Prostate gland (tissue), 2 donors: ENCODE measurements around the gene ZBTB37. TPM values are rescaled to one million over a fixed set of nuclear protein-coding genes. Genes with fewer than 3 reads are reported as not detected.
"Not testable (repeated sequence)": the region's sequence is repeated elsewhere in the genome, so short reads cannot be mapped to it uniquely, and the experiment has no call there.

Source experiments
- DNase-seq: peaks from one replicate; pipeline ENCODE4 v3.0.0-alpha.2; 2019; ENCODE audit warnings: low spot score
- H3K27ac ChIP-seq, 2 donors: fragments of 200-600 bp; sonication (generic); 2 replicates each; pipeline ENCODE4 v1.5.1; 2017 to 2019
- H3K27me3 ChIP-seq: fragments of 200-600 bp; sonication (generic); replicated peaks from 2 replicates; pipeline ENCODE4 v1.5.1; 2019; ENCODE audit not compliant: insufficient read depth
- H3K36me3 ChIP-seq, 2 donors: fragments of 200-600 bp; sonication (generic); 1 replicate in 1 of 2; 2 replicates in 1 of 2; pipeline versions ENCODE4 v1.5.1 to v1.8.1; 2017 to 2019
- H3K4me1 ChIP-seq: fragments of 200-600 bp; sonication (generic); replicated peaks from 2 replicates; pipeline ENCODE4 v1.5.1; 2019
- H3K4me3 ChIP-seq, 2 donors: fragments of 200-600 bp; sonication (generic); 2 replicates each; pipeline ENCODE4 v1.5.1; 2017 to 2019
- H3K9me3 ChIP-seq: fragments of 200-600 bp; sonication (generic); 2 replicates; pipeline ENCODE4 v1.5.1; 2017
- POLR2A ChIP-seq: fragments of 450-650 bp; IDR thresholded peaks from one replicate; pipeline ENCODE4 v1.6.1; 2016; ENCODE audit warnings: antibody characterized with exemption, mild to moderate bottlenecking
- POLR2AphosphoS5 ChIP-seq: sonication (generic); formaldehyde crosslinking; IDR thresholded peaks from one replicate; pipeline ENCODE4 v1.6.1; 2017; ENCODE audit warnings: antibody characterized with exemption
- WGBS: methylation state at CpG from one replicate; pipeline ENCODE4 v1.1.5; 2018; 5-methylcytosine and 5-hydroxymethylcytosine counted together
- intact Hi-C: fragments of 100-400 bp; cut with DNase I; formaldehyde crosslinking; loops from one replicate; pipeline ENCODE4 v1.14.2; 2022
- total RNA-seq, 2 donors: library from RNA; depleted of rRNA; stranded (reverse); fragments of >200 nt; gene quantifications; one replicate each; pipeline ENCODE4 v1.1.0, GENCODE V29; 2016
- TF ChIP-seq, protein P1 (sequence below), 4 experiments: fragments of 200-600 bp in 2 of 4; fragments of 450-650 bp in 2 of 4; sonication (generic) in 2 of 4; IDR thresholded peaks; 1 replicate in 3 of 4; 2 replicates in 1 of 4; pipeline ENCODE4 v1.5.1; 2016 to 2019; ENCODE audit warnings: antibody characterized with exemption in 4 of 4, mild to moderate bottlenecking in 2 of 4, moderate library complexity in 2 of 4

The ZBTB37 gene
- total RNA-seq, 2 donors from 2014 or later, result 6.6 to 14.7 TPM

- Histone ChIP-seq H3K27ac (no peak overlapping the region), H3K9me3 (no peaks in the 10 kb centered on the region), H3K27me3 (no peaks in the 10 kb centered on the region), H3K4me3 (no peak overlapping the region), H3K4me1 (no peaks in the 10 kb centered on the region), H3K36me3 (no peaks in the 10 kb centered on the region)
- no peak for DNase-seq
- TF ChIP-seq, protein P1, sequence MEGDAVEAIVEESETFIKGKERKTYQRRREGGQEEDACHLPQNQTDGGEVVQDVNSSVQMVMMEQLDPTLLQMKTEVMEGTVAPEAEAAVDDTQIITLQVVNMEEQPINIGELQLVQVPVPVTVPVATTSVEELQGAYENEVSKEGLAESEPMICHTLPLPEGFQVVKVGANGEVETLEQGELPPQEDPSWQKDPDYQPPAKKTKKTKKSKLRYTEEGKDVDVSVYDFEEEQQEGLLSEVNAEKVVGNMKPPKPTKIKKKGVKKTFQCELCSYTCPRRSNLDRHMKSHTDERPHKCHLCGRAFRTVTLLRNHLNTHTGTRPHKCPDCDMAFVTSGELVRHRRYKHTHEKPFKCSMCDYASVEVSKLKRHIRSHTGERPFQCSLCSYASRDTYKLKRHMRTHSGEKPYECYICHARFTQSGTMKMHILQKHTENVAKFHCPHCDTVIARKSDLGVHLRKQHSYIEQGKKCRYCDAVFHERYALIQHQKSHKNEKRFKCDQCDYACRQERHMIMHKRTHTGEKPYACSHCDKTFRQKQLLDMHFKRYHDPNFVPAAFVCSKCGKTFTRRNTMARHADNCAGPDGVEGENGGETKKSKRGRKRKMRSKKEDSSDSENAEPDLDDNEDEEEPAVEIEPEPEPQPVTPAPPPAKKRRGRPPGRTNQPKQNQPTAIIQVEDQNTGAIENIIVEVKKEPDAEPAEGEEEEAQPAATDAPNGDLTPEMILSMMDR (IDR thresholded peaks at IDR 0.05), result no peak
- no peak for TF ChIP-seq POLR2AphosphoS5
- TF ChIP-seq POLR2A, result no peak
- intact Hi-C loops, result no loop called here
Measured at GRCh38 chr1:173878251-173878650, 10.1 kb downstream of the ZBTB37 start.

GRCh38 chr1:173881117-173881516, 12.9 kb downstream of the ZBTB37 start:
- H3K9me3 ChIP-seq, H3K4me3 ChIP-seq, H3K27me3 ChIP-seq, H3K4me1 ChIP-seq, intact Hi-C loops, DNase-seq, H3K36me3 ChIP-seq, H3K27ac ChIP-seq: not testable (repeated sequence)
- 90% methylated on average over 4 of the region's 4 CpGs for WGBS

GRCh38 chr1:173884701-173885100, 16.5 kb downstream of the ZBTB37 start:
- Histone ChIP-seq H3K27me3 (no peaks in the 10 kb centered on the region), H3K4me1 (no peaks in the 10 kb centered on the region), H3K27ac (no peak overlapping the region), H3K36me3 (no peaks in the 10 kb centered on the region), H3K9me3 (no peaks in the 10 kb centered on the region), H3K4me3 (no peak overlapping the region)
- TF ChIP-seq, protein P1 (IDR thresholded peaks at IDR 0.05), result no peak
- TF ChIP-seq POLR2A (no peak), POLR2AphosphoS5 (no peak)
- intact Hi-C loops, result no loop called here
- no peak for DNase-seq
- 89% methylated on average over 5 of the region's 5 CpGs for WGBS

DNA sequence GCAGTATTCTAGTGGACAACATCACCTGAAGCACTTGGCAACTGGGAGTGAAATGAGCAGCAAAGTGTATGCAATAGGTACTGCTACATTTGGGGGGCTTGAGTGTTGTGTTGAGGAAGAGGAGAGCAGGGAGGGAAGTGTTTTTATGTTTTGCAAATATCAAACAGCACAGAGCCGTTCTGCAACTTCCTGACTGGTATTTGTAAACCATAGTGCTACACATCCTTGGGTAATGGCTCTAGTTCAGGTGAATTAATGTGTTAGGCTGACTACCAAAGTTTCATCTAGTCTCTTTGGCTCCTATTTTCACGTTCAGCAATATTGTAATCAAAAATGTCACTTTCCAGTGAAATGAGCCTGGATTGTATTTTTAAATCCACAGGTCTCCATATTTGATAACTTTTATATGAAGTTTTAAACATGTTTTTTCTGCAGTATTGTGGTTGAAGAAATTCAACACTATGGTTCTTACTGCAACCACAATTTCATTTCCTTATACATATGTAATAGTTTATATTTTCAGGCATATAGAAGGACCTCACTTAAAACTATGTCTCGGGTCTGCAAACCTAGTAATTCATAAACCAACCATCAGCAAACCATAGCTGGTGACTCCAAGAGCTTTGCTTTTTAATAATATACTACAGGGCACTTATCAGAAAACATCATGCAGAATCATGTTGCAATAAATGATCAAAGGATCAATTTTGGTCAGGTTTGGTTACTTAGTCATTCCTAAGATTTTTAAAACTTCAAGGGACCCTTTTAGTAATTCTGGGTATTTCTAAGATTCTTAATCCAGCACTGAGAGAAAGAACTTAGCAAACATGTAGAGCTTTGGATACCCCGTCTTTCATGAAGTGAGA, 18.8 kb downstream of the ZBTB37 start:
- WGBS, result 83% methylated on average over 4 of the region's 4 CpGs
- no peaks in the 10 kb centered on the region for H3K9me3 ChIP-seq
- no peak for DNase-seq
- no peaks in the 10 kb centered on the region for H3K4me1 ChIP-seq
- no peak overlapping the region for H3K27ac ChIP-seq
- no peaks in the 10 kb centered on the region for H3K36me3 ChIP-seq
- intact Hi-C loops, result no loop called here
- no peak for TF ChIP-seq POLR2AphosphoS5
- H3K27me3 ChIP-seq, result no peaks in the 10 kb centered on the region
- no peak overlapping the region for H3K4me3 ChIP-seq

DNA sequence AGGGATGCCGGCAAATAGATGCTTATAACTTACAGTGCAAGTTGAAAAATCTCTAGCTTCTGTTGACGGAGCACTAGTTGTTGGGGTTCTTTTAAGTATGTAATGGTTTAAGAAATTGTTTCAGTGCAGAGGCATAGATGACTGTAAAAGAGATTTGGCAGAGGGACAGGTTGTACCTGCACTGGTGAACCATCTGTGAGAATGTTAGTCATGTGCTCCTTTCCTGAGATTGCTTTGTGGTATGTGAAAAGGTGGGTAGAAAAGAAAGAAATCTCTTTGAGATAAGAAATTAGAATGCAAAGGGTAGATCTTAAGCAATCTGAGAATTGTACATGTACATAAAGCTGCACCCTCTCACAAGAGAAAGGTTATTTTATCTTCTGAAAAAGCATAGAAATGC, 19.4 kb downstream of the ZBTB37 start:
- intact Hi-C loops, result no loop called here
- no peaks in the 10 kb centered on the region for H3K9me3 ChIP-seq
- H3K27me3 ChIP-seq, result no peaks in the 10 kb centered on the region
- DNase-seq, result no peak
- no peaks in the 10 kb centered on the region for H3K4me1 ChIP-seq
- no peaks in the 10 kb centered on the region for H3K36me3 ChIP-seq
- 98% methylated on average over 2 of the region's 2 CpGs for WGBS
- no peak overlapping the region for H3K4me3 ChIP-seq
- H3K27ac ChIP-seq, result no peak overlapping the region
- TF ChIP-seq POLR2A (no peak), POLR2AphosphoS5 (no peak)
- TF ChIP-seq, protein P1 (IDR thresholded peaks at IDR 0.05), result no peak

GRCh38 chr1:173888749-173889148, 20.6 kb downstream of the ZBTB37 start:
- Histone ChIP-seq H3K4me1 (no peaks in the 10 kb centered on the region), H3K27ac (no peak overlapping the region), H3K9me3 (no peaks in the 10 kb centered on the region), H3K4me3 (no peak overlapping the region), H3K27me3 (no peaks in the 10 kb centered on the region), H3K36me3 (no peaks in the 10 kb centered on the region)
- intact Hi-C loops, result no loop called here
- TF ChIP-seq, protein P1 (IDR thresholded peaks at IDR 0.05), result no peak
- TF ChIP-seq POLR2AphosphoS5, result no peak
- no peak for TF ChIP-seq POLR2A
- DNase-seq, result no peak
